HG02588 (cell line): ENCODE data around the gene SHH.
"Not testable (repeated sequence)": the region's sequence is repeated elsewhere in the genome, so short reads cannot be mapped to it uniquely, and the experiment has no call there.

Experiments
- ATAC-seq: cut with Tn5 transposase; IDR thresholded peaks from one replicate; pipeline ENCODE4 v1.9.1; 2021; ENCODE audit warnings: mild to moderate bottlenecking, moderate library complexity; ENCODE audit not compliant: unreplicated experiment

Gene SHH

GRCh38 chr7:155843426-155844018 is 31.3 kb upstream of the SHH start:
- no peak for ATAC-seq

- no peak for ATAC-seq
Observed at GRCh38 chr7:155842496-155843265, 30.4 kb upstream of the SHH start.

GRCh38 chr7:155840909-155841308 is 28.6 kb upstream of the SHH start:
- no peak for ATAC-seq

GRCh38 chr7:155840262-155840885 is 28.1 kb upstream of the SHH start:
- ATAC-seq = no peak

GRCh38 chr7:155839461-155839860 is 27.2 kb upstream of the SHH start:
- no peak for ATAC-seq

GRCh38 chr7:155838312-155838711 is 26.0 kb upstream of the SHH start:
- ATAC-seq = not testable (repeated sequence)

GRCh38 chr7:155837126-155837479 is 24.8 kb upstream of the SHH start:
- no peak for ATAC-seq

- no peak for ATAC-seq
Observed at GRCh38 chr7:155836216-155837125, 24.2 kb upstream of the SHH start.

GRCh38 chr7:155835446-155836215 is 23.4 kb upstream of the SHH start:
- ATAC-seq = no peak

- ATAC-seq = no peak
Observed at GRCh38 chr7:155834486-155835048, 22.3 kb upstream of the SHH start.

- no peak for ATAC-seq
Observed at GRCh38 chr7:155833651-155834050, 21.4 kb upstream of the SHH start.

GRCh38 chr7:155832581-155832981 is 20.3 kb upstream of the SHH start:
- ATAC-seq = no peak

GRCh38 chr7:155831807-155832524 is 19.7 kb upstream of the SHH start:
- ATAC-seq = no peak

GRCh38 chr7:155830961-155831806 is 18.9 kb upstream of the SHH start:
- no peak for ATAC-seq

- ATAC-seq = no peak
Observed at GRCh38 chr7:155829796-155830470, 17.7 kb upstream of the SHH start.

GRCh38 chr7:155825336-155825735 is 13.1 kb upstream of the SHH start:
- no peak for ATAC-seq

GRCh38 chr7:155824227-155824886 is 12.1 kb upstream of the SHH start:
- ATAC-seq = no peak

GRCh38 chr7:155821851-155822250 is 9.6 kb upstream of the SHH start:
- ATAC-seq = no peak
